ENCODE measurements around the gene CDH11.

DNA sequence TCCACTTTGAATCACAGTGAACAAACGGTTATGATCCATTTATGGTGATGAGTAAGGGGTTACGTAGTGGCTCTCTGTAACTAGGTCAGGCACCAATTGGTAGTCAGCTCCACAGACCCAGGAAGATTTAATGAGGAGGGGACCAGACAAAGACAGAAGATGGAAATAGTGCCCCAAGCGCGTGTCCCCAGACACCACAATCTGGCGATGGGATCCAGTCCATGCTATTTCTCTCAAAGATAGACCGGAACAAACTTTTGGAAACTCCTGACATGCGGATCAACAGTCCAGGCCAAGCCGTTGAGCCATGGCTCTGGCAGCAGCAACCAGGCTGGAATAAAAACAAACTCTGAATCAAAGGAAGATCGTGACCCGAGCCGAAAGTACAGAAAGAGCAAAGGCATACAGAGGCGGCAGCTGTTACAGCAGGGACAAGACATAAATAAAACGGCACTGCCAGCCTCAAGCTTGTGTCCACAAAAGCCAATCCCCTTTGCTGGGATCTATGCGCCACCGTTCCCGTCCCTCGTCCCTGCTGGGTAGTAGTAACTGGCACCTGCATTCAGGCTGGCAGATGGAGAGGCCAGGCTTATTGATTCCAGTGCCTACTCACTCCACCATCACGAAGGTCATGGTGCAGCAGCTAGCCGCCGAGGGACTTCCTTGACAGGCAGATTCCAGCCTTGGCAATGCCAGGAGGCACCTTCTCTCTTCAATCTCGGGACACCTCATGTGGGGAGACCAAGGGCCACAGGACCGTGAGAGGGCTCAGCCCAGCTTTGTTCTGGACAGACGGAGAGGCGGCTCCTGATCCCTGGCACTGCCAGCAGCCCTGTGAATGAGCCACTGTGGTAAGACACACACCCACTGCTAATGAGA is 50.2 kb downstream of the CDH11 start:
- TF ChIP-seq EZH2 (IDR thresholded peaks at IDR 0.05; ENCODE audit: borderline replicate concordance, insufficient read depth, low read depth, low read length, poor library complexity, severe bottlenecking): no peak
- TF ChIP-seq, protein P1, sequence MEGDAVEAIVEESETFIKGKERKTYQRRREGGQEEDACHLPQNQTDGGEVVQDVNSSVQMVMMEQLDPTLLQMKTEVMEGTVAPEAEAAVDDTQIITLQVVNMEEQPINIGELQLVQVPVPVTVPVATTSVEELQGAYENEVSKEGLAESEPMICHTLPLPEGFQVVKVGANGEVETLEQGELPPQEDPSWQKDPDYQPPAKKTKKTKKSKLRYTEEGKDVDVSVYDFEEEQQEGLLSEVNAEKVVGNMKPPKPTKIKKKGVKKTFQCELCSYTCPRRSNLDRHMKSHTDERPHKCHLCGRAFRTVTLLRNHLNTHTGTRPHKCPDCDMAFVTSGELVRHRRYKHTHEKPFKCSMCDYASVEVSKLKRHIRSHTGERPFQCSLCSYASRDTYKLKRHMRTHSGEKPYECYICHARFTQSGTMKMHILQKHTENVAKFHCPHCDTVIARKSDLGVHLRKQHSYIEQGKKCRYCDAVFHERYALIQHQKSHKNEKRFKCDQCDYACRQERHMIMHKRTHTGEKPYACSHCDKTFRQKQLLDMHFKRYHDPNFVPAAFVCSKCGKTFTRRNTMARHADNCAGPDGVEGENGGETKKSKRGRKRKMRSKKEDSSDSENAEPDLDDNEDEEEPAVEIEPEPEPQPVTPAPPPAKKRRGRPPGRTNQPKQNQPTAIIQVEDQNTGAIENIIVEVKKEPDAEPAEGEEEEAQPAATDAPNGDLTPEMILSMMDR (IDR thresholded peaks at IDR 0.05): no peak

Measured in B cell (primary cell).